ENCODE measurements around the gene PCDHGA6.
"Not testable (repeated sequence)": the region's sequence is repeated elsewhere in the genome, so short reads cannot be mapped to it uniquely, and the experiment has no call there.

Gene PCDHGA6

DNA sequence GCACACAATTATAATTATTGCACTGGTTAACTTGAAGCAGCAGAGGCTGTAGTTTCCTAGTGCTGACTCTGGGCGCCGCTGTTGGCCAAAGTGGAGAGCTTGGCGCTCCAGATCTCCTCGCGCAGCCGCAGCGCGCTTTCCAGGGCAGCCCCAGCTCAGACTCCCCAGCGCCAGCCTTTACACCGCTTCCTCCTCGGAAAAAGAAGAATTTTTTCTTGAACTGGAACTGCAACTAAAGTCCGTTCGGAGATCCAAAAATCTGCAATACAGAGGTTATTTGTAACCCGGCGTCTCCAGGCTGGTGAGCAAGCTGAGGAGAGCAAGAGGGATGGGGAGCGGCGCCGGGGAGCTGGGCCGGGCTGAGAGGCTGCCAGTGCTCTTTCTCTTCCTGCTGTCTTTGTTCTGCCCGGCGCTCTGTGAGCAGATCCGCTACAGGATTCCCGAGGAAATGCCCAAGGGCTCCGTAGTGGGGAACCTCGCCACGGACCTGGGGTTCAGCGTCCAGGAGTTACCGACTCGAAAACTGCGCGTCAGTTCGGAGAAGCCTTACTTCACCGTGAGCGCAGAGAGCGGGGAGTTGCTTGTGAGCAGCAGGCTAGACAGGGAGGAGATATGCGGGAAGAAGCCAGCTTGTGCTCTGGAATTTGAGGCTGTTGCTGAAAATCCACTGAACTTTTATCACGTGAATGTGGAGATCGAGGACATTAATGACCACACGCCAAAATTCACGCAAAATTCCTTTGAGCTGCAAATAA is 14.0 kb downstream of the PCDHGA6 start, which contains the start of gene PCDHGB4:
PCDHGB4 (plus strand) TSS at position 142 of the 755 bp plus-strand sequence; CDS start at position 329, 187 bp downstream.
- DNase-seq: peak in 1 of 42 donors; percentile 33
- intact Hi-C loops (cut with DNase I): not testable (repeated sequence)

DNA sequence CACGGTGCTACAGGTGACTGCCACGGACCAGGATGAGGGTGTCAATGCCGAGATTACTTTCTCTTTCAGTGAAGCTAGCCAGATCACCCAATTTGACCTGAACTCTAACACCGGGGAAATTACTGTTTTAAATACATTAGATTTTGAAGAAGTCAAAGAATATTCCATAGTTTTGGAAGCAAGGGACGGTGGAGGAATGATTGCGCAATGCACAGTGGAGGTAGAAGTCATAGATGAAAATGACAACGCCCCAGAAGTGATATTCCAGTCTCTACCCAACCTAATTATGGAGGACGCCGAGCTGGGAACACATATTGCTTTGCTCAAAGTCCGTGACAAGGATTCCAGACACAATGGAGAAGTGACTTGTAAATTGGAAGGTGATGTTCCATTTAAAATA is 15.0 kb downstream of the PCDHGA6 start:
- DNase-seq: no peak
- intact Hi-C loops (cut with DNase I): no loop called here

DNA sequence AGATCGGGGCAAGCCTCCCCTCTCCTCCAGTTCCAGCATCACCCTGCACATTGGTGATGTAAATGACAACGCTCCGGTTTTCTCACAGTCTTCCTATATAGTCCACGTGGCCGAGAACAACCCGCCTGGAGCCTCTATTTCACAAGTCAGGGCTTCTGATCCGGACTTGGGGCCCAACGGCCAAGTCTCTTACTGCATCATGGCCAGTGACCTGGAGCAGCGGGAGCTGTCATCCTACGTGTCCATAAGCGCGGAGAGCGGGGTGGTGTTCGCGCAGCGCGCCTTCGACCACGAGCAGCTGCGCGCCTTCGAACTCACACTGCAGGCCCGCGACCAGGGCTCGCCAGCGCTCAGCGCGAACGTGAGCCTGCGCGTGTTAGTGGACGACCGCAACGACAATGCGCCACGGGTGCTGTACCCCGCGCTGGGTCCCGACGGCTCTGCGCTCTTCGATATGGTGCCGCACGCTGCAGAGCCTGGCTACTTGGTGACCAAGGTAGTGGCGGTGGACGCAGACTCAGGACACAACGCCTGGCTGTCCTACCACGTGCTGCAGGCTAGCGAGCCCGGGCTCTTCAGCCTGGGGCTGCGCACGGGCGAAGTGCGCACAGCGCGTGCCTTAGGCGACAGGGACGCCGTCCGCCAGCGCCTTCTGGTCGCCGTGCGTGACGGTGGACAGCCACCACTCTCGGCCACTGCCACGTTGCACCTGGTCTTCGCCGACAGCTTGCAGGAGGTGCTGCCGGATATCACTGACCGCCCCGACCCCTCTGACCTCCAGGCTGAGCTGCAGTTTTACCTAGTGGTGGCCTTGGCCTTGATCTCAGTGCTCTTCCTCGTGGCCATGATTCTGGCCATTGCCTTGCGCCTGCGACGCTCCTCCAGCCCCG is 15.7 kb downstream of the PCDHGA6 start:
- intact Hi-C loops (cut with DNase I): no loop called here
- peak in 1 of 42 donors; percentile 31 for DNase-seq

DNA sequence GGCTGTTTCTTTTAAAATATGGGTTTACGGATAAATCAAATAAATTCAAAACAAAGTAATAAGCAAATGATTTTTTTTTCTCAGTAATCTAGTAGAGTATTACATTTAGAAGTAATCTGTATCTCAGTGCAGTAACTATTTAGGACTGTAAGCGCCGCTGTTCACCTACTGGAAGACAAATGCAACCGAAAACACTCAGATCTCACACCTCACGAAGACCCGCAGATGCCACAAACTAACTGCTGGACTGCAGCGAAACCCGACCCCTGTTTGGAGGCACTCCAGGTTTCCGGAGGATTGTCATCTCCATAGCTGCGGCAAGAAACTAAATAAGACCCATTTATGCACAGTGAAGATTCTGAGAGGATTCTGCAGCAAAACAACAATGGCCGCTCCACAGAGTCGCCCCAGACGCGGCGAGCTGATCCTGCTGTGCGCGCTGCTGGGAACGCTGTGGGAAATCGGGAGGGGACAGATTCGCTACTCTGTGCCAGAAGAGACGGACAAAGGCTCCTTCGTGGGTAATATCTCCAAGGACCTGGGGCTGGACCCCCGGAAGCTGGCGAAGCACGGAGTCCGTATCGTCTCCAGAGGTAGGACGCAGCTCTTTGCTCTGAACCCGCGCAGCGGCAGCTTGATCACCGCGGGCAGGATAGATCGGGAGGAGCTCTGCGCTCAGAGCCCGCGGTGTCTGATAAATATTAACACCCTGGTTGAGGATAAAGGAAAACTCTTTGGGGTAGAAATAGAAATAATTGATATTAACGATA is 18.9 kb downstream of the PCDHGA6 start, which contains the start of gene PCDHGA8:
PCDHGA8 (plus strand) TSS at position 205 of the 770 bp plus-strand sequence; CDS start at position 386, 181 bp downstream.
- peak in 1 of 42 donors; percentile 28 for DNase-seq
- intact Hi-C loops (cut with DNase I): no loop called here

DNA sequence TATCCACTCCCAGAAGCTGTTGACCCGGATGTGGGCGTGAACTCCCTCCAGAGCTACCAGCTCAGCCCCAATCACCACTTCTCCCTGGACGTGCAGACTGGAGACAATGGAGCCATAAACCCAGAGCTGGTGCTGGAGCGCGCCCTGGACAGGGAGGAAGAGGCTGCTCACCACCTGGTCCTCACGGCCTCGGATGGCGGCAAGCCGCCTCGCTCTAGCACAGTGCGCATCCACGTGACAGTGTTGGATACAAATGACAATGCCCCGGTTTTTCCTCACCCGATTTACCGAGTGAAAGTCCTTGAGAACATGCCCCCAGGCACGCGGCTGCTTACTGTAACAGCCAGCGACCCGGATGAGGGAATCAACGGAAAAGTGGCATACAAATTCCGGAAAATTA is 19.6 kb downstream of the PCDHGA6 start:
- intact Hi-C loops (cut with DNase I): no loop called here

DNA sequence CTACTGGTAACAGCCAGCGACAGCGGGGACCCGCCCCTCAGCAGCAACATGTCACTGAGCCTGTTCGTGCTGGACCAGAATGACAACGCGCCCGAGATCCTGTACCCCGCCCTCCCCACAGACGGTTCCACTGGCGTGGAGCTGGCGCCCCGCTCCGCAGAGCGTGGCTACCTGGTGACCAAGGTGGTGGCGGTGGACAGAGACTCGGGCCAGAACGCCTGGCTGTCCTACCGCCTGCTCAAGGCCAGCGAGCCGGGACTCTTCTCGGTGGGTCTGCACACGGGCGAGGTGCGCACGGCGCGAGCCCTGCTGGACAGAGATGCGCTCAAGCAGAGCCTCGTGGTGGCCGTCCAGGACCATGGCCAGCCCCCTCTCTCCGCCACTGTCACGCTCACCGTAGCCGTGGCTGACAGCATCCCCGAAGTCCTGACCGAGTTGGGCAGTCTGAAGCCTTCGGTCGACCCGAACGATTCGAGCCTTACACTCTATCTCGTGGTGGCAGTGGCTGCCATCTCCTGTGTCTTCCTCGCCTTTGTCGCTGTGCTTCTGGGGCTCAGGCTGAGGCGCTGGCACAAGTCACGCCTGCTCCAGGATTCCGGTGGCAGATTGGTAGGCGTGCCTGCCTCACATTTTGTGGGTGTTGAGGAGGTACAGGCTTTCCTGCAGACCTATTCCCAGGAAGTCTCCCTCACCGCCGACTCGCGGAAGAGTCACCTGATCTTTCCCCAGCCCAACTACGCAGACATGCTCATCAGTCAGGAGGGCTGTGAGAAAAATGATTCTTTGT is 20.9 kb downstream of the PCDHGA6 start:
- DNase-seq: peak in 1 of 42 donors; percentile 13
- intact Hi-C loops (cut with DNase I): not testable (repeated sequence)

More for the DNA sequence above, 19.6 kb downstream of the PCDHGA6 start:
- peak in 1 of 42 donors; percentile 17 for DNase-seq

DNA sequence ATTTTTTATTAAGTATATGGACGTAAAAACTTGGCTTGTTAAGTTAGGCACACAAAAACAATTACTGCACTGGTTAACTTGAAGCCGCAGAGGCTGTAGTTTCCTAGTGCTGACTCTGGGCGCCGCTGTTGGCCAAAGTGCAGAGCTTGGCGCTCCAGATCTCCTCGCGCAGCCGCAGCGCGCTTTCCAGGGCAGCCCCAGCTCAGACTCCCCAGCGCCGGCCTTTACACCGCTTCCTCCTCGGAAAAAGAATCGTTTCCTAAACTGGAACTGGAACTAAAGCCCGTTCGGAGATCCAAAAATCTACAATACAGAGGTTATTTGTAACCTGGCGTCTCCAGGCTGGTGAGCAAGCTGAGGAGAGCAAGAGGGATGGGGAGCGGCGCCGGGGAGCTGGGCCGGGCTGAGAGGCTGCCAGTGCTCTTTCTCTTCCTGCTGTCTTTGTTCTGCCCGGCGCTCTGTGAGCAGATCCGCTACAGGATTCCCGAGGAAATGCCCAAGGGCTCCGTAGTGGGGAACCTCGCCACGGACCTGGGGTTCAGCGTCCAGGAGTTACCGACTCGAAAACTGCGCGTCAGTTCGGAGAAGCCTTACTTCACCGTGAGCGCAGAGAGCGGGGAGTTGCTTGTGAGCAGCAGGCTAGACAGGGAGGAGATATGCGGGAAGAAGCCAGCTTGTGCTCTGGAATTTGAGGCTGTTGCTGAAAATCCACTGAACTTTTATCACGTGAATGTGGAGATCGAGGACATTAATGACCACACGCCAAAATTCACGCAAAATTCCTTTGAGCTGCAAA is 24.3 kb downstream of the PCDHGA6 start, which contains the start of gene PCDHGB5:
PCDHGB5 (plus strand) TSS at position 192 of the 796 bp plus-strand sequence; CDS start at position 373, 181 bp downstream.
- DNase-seq: peak in 10 of 42 donors; percentile 19 to 59 (median 49)
- intact Hi-C loops (cut with DNase I): not testable (repeated sequence)

DNA sequence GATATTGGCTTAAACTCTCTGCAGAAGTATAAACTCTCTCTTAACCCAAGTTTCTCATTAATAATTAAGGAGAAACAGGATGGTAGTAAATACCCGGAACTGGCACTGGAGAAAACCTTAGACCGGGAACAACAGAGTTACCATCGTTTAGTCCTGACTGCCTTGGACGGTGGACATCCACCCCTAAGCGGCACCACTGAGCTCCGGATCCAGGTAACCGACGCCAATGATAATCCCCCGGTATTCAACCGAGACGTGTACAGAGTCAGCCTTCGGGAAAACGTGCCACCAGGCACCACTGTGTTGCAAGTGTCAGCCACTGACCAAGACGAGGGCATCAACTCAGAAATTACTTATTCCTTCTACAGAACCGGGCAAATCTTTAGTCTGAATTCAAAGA is 24.9 kb downstream of the PCDHGA6 start:
- intact Hi-C loops (cut with DNase I): no loop called here
- DNase-seq: peak in 1 of 42 donors; percentile 16

DNA sequence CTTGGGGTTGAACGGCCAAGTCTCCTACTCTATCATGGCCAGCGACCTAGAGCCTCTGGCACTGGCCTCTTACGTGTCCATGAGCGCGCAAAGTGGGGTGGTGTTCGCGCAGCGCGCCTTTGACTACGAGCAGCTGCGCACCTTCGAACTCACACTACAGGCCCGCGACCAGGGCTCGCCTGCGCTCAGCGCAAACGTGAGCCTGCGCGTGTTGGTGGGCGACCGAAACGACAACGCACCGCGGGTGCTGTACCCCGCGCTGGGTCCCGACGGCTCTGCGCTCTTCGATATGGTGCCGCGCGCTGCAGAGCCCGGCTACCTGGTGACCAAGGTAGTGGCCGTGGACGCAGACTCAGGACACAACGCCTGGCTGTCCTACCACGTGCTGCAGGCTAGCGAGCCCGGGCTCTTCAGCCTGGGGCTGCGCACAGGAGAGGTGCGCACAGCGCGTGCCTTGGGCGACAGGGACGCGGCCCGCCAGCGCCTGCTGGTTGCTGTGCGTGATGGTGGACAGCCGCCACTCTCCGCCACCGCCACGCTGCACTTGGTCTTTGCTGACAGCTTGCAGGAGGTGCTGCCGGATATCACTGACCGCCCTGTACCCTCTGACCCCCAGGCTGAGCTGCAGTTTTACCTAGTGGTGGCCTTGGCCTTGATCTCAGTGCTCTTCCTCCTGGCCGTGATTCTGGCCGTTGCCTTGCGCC is 26.0 kb downstream of the PCDHGA6 start:
- DNase-seq: peak in 1 of 42 donors; percentile 24
- intact Hi-C loops (cut with DNase I): no loop called here

DNA sequence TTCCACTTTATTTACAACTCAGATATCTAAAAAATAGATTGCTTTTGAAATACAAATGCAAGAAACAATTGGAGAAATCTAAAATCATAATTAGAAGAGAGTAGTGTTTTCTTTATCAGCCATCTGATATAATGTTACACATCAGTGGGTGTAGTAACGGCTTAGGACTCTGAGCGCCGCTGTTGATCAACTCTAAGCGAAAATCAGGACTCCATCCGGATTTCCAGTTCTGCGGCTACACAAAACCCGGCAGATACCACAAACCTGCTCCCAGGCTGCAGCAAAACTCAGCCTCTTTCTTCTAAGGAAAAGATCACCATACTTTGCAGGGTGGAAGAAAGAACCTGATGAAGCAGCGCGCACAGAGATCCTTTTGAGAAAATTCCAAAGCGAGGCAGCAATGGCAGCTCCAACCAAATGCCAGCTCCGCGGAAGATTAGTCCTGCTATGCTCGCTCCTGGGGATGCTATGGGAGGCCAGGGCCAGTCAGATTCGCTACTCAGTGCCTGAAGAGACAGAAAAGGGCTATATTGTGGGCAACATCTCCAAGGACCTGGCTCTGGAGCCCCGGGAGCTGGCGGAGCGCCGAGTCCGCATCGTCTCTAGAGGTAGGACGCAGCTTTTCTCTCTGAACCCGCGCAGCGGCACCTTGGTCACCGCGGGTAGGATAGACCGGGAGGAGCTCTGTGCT is 29.0 kb downstream of the PCDHGA6 start, which contains the start of gene PCDHGA9:
PCDHGA9 (plus strand) TSS at position 226 of the 691 bp plus-strand sequence; CDS start at position 401, 175 bp downstream.
- intact Hi-C loops (cut with DNase I): no loop called here
- peak in 14 of 42 donors; percentile 13 to 70 (median 34) for DNase-seq

DNA sequence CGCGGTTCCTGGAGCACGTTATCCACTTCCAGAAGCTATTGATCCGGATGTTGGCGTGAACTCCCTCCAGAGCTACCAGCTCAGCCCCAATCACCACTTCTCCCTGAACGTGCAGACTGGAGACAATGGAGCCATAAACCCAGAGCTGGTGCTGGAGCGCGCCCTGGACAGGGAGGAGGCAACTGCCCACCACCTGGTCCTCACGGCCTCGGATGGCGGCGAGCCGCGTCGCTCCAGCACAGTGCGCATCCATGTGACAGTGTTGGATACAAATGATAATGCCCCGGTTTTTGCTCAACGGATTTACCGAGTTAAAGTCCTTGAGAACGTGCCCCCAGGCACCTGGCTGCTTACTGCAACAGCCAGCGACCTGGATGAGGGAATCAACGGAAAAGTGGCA is 29.7 kb downstream of the PCDHGA6 start:
- intact Hi-C loops (cut with DNase I): no loop called here

DNA sequence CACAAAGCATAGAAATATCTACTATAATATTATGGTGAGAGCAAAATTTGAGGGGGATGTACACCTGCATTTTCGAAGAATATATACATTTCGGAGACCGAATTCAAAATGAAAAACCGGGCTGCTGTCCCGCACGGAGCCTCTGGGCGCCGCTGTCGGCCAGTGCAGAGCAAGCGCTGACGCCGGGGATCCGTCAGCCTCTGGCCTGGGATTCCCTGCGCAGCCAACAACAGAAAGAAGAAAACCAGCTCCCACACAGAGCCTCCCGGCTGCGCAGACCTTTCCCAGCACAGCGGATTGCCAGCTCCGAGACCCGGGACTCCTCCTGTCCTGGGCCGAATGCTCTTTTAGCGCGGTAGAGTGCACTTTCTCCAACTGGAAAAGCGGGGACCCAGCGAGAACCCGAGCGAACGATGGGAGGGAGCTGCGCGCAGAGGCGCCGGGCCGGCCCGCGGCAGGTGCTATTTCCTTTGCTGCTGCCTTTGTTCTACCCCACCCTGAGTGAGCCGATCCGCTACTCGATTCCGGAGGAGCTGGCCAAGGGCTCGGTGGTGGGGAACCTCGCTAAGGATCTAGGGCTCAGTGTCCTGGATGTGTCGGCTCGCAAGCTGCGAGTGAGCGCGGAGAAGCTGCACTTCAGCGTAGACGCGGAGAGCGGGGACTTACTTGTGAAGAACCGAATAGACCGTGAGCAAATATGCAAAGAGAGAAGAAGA is 34.3 kb downstream of the PCDHGA6 start, which contains the start of gene PCDHGB6:
PCDHGB6 (plus strand) TSS at position 232 of the 716 bp plus-strand sequence; CDS start at position 414, 182 bp downstream.
- intact Hi-C loops (cut with DNase I): not testable (repeated sequence)
- peak in 3 of 42 donors; percentile 36 to 55 (median 45) for DNase-seq

More for the DNA sequence above, 29.7 kb downstream of the PCDHGA6 start:
- DNase-seq: peak in 1 of 42 donors; percentile 18

DNA sequence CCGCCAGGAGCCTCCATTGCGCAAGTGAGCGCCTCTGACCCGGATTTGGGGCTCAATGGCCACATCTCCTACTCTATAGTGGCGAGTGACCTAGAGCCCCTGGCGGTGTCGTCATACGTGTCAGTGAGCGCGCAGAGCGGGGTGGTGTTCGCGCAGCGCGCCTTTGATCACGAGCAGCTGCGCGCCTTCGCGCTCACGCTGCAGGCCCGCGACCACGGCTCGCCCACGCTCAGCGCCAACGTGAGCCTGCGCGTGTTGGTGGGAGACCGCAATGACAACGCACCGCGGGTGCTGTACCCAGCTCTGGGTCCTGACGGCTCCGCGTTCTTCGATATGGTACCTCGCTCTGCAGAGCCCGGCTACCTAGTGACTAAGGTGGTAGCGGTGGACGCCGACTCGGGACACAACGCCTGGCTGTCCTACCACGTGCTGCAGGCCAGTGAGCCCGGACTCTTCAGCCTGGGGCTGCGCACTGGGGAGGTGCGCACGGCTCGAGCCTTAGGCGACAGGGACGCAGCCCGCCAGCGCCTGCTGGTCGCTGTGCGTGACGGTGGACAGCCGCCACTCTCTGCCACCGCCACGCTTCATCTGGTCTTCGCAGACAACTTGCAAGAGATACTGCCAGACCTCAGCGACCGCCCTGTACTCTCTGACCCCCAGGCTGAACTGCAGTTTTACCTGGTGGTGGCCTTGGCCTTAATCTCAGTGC is 36.1 kb downstream of the PCDHGA6 start:
- intact Hi-C loops (cut with DNase I): loop anchor here (10.0 kb wide), 1 partner anchor 145 kb away; no protein-coding TSS in a partner anchor
- DNase-seq: peak in 1 of 42 donors; percentile 31

DNA sequence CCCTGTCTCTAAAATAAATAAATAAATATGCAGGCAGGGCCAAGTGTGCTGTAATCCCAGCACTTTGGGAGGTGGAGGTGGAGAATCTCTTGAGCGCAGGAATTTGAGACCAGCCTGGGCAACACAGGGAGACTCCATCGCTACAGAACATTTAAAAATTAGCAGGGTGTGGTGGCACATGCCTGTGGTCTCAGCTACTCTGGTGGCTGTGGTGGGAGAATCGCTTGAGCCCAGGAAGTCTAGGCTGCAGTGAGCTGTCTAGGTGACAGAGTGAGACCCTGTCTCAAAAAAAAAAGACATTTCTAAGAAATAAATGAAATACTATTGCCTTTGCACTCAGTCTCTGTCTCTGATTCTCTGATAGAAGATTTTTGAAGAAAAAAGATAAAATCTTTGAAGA is 37.9 kb downstream of the PCDHGA6 start:
- DNase-seq: no peak
- intact Hi-C loops (cut with DNase I): loop anchor here (10.0 kb wide), 1 partner anchor 143 kb away; no protein-coding TSS in a partner anchor

All from head of caudate nucleus (tissue), 42 donors.